IPS DF 6.9 (cell line): ENCODE results near the gene MTF1.
"Not testable (repeated sequence)": the region's sequence is repeated elsewhere in the genome, so short reads cannot be mapped to it uniquely, and the experiment has no call there.

Experiments
- DNase-seq: peaks from one replicate; pipeline ENCODE4 v3.0.0-alpha.2; 2013; ENCODE audit warnings: low read depth, low spot score
- H3K27ac ChIP-seq: one replicate; pipeline ENCODE4 v1.5.1; 2013; ENCODE audit warnings: low read length, control low read depth
- H3K27me3 ChIP-seq: 2 replicates; pipeline ENCODE4 v1.6.1; 2013; ENCODE audit warnings: mild to moderate bottlenecking, low read length; ENCODE audit not compliant: control insufficient read depth, insufficient read depth
- H3K36me3 ChIP-seq: 2 replicates; pipeline ENCODE4 v1.6.1; 2013; ENCODE audit warnings: low read length; ENCODE audit not compliant: control insufficient read depth, insufficient read depth
- H3K4me1 ChIP-seq: 2 replicates; pipeline ENCODE4 v1.6.1; 2013; ENCODE audit warnings: low read length; ENCODE audit not compliant: control insufficient read depth, insufficient read depth
- H3K4me3 ChIP-seq: 2 replicates; pipeline ENCODE4 v1.5.1; 2013; ENCODE audit warnings: mild to moderate bottlenecking, low read length
- H3K9me3 ChIP-seq: 2 replicates; pipeline ENCODE4 v1.6.1; 2013; ENCODE audit warnings: low read length, inconsistent platforms; ENCODE audit not compliant: control insufficient read depth, insufficient read depth
- WGBS: extraction: QIAGEN DNeasy Blood & Tissue Kit; methylation state at CpG from one replicate; pipeline ENCODE4 v1.1.7; 2013; ENCODE audit warnings: mixed read lengths, missing lambda C conversion rate; ENCODE audit not compliant: insufficient read length, insufficient coverage; 5-methylcytosine and 5-hydroxymethylcytosine counted together

Gene MTF1

DNA sequence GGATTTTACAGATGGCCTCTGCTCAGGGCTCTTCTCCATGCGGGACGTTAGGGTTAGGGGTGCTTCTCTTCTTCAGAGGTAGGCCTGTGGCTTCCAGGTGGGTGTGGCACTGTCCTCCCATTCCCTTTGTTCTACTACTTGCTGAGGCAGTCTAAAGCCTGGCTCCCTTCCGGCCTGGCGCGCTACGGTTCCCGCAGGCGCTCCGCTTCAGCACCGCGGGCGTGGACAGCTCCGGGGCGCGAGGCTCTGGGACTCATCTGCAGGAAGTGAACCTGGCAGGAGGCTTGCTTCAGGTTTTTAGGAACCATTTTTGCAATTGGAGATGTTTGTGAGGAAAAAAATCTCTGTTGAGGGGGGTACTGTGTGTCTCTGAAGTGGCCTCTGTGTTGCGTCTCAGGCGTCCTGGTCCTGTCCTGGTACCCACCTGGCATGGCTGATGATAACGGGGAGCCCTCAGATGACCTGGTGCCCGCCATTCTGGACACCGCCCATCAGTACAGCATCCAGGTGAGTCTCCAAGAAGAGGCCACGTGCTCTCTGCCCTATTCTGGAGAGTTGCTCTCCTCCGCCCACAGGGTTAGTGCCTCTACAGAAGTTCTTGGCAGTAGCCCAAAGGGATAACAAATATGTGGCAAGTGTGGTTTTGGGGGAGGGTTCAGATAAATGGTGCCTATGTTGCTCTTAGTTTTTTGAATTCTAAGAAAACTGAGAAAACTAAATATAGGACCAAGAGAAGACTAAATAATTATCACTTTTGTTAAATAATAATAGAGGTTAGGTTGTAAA, 63.9 kb downstream of the MTF1 start:
- DNase-seq: peak; percentile 31
- Histone ChIP-seq H3K4me3 (no peak overlapping the region), H3K36me3 (no peaks in the 10 kb centered on the region), H3K27me3 (peaks cover 14% of the 10 kb centered on the region; the same call in 1 of the 2 replicates), H3K4me1 (no peaks in the 10 kb centered on the region), H3K9me3 (no peaks in the 10 kb centered on the region), H3K27ac (no peak overlapping the region)
- WGBS: no CpG with 5 or more reads among the region's 22 CpGs

DNA sequence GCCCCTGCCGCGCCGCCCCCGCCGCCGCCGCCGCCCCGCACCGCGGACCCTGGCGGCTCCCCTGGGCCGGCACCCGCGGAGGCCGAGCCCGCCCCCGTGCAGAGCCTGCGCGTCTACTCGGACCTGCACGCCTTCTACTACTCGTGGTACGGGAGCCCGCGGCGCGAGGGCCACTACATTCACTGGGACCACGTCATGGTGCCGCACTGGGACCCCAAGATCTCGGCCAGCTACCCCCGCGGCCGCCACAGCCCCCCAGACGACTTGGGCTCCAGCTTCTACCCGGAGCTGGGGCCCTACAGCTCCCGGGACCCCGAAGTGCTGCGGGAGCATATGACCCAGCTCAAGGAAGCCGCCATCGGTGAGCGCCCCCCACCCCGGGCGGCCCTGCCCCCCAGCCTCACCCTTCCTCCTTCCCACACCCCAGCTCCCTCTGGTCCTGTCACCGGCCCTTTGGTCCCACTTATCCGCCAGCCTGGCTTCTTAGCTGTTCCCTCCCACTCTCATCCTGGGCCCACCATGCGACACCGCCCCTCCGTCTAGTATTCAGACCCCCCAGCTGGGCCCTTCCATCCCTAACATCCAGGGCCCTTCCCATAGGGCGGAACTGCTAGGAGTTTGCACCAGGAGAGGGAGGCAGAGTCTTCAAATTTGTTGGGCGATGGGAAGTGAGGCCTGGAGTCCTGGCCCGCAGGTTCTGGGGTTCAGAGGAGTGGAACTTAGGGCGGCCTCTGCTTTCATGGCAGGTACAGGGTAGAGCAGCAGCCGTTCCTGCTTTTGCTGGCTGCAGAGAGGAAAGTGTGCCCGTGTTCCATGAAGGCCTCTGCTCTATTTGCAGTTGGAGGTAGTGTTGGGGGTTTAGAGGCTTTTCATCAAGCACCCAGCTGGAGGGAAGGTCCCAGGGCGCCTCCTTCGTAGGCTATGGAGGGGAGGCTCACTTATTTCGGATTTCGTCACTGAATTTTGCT, 64.7 kb downstream of the MTF1 start:
- WGBS: no CpG with 5 or more reads among the region's 59 CpGs

DNA sequence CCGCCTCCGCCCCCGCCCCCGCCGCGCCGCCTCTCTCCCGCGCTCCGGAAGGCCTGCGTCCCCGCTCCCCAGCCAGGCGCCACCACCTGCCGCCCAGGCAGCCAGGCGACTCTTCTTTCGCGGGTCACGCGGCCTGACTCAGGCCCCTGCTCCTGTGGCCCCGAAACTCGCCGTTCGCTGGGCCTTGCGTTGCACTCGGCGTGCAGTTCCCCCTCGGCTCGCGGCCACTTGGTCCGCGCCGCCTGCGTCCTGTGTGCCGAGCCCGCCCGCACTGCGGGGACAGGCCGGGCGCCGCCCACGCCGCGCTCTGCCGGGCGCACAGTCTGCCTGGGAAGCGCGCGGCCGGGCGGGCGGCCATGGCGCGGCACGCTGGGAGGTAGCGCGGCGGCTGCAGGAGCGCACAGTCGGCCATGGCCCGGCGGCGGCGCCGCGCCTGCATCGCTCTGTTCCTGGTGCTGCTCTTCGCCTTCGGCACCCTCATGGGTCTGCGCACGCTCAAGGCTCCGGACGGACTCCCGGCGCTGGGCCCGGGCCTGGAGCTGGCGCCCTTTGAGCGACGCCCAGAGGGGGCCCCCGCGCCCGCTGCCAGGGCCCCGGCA, 65.5 kb downstream of the MTF1 start, which contains the start of gene MANEAL:
TSS of gene MANEAL (plus strand) at position 75 of the 599 bp plus-strand sequence. CDS start at position 411, 336 bp downstream.
- H3K4me3 ChIP-seq: peak within 1 kb of the TSS; percentile 58; the same call in 1 of the 2 replicates
- no CpG with 5 or more reads among the region's 82 CpGs for WGBS
- no peaks in the 10 kb centered on the region for H3K4me1 ChIP-seq
- no peaks in the 10 kb centered on the region for H3K9me3 ChIP-seq
- no peak within 1 kb of the TSS for H3K27ac ChIP-seq
- peaks cover 14% of the 10 kb centered on the region; the same call in 1 of the 2 replicates for H3K27me3 ChIP-seq
- H3K36me3 ChIP-seq: no peaks in the 10 kb centered on the region
- no peak for DNase-seq

More for the DNA sequence above, 64.7 kb downstream of the MTF1 start:
- Histone ChIP-seq H3K36me3 (no peaks in the 10 kb centered on the region), H3K27ac (no peak overlapping the region), H3K4me3 (peak overlapping the region; percentile 37; the same call in 1 of the 2 replicates), H3K4me1 (no peaks in the 10 kb centered on the region), H3K27me3 (peaks cover 14% of the 10 kb centered on the region; the same call in 1 of the 2 replicates), H3K9me3 (no peaks in the 10 kb centered on the region)
- no peak for DNase-seq

DNA sequence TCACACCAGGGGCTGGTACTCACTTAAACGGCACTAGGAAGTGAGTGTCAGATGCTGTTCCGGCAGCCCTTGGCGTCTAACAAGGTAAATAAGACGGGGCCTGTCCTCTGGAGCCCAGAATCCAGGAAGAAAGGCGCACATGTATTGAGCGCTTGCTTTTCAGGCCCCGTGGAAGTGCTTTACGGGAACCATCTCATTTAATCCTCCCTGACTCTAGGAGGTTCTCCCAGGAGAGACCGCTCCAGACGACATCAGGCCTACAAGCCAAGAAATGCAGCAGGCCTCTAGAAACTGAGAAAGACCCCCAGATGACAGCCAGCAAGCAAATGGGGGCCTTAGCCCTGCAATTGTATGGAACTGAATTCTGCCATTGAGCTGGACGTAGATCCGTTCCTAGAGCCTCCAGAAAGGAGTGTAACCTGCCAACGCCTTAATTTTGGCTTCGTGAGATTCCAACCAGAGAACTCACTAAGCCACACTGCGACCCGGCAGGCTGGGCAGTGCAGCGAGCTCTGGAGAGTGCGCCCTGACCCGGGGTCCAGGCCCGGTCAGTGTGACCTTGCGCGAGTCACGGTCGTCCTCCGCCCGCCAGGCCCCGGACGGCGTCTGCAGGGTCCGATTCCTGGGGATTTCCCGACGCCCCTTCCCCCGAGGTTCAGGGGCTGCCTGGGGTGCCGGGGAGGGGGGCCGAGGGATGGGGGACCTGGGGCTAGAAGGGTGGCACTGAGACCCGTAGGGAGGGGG, 66.3 kb downstream of the MTF1 start:
- H3K4me3 ChIP-seq: peak overlapping the region; percentile 21; the same call in 1 of the 2 replicates
- no peaks in the 10 kb centered on the region for H3K36me3 ChIP-seq
- H3K4me1 ChIP-seq: no peaks in the 10 kb centered on the region
- H3K9me3 ChIP-seq: no peaks in the 10 kb centered on the region
- DNase-seq: no peak
- no CpG with 5 or more reads among the region's 36 CpGs for WGBS
- no peak overlapping the region for H3K27ac ChIP-seq
- peaks cover 14% of the 10 kb centered on the region; the same call in 1 of the 2 replicates for H3K27me3 ChIP-seq

DNA sequence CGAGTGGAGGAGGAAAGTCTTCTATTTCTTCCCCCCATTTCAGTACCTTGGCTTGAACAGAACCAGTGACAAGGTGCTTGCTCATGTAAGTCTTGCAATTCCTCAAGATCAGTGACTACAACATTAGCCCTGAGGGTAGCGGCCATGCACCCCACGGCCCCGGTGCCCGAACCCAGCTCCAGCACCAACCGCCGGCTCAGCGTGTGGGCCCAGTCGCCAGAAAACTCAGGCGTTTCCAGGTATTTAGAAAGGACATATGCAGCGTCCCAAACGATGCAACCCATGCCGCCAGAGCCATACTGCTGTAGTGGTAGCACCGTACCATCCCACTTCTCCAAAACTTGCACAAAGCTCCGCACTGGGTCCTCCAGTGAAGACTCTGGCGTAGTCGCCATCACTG, 76.9 kb downstream of the MTF1 start:
- DNase-seq: no peak
- Histone ChIP-seq H3K36me3 (no peaks in the 10 kb centered on the region), H3K4me1 (no peaks in the 10 kb centered on the region), H3K27ac (no peak overlapping the region), H3K9me3 (no peaks in the 10 kb centered on the region), H3K4me3 (no peak overlapping the region), H3K27me3 (no peaks in the 10 kb centered on the region)
- no CpG with 5 or more reads among the region's 17 CpGs for WGBS

DNA sequence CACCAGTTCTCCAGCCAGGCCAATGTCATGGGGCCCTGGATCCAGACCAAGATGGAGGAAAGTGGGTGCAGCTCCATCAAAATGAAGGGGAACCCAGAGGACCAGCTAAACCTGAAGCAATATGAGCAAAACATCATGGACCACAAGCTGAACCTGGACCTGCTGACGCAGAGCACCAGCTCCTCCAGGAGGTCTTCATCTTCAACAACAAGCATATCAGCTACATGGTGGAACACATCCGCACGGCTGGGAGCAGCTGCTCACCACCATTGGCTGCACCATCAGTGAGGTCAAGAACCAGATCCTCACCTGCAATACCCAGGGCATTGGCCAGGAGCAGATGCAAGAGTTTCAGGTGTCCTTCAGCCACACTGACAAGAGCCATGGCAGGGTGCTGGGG, 80.7 kb downstream of the MTF1 start:
- no peak for DNase-seq
- no peak overlapping the region for H3K27ac ChIP-seq
- WGBS: no CpG with 5 or more reads among the region's 3 CpGs
- H3K4me3 ChIP-seq: no peak overlapping the region
- H3K36me3 ChIP-seq: no peaks in the 10 kb centered on the region
- H3K9me3 ChIP-seq: 0 out of 2 replicates have a peak, but pooled peaks cover 2% of the 10 kb centered on the region
- no peaks in the 10 kb centered on the region for H3K27me3 ChIP-seq
- H3K4me1 ChIP-seq: no peaks in the 10 kb centered on the region

DNA sequence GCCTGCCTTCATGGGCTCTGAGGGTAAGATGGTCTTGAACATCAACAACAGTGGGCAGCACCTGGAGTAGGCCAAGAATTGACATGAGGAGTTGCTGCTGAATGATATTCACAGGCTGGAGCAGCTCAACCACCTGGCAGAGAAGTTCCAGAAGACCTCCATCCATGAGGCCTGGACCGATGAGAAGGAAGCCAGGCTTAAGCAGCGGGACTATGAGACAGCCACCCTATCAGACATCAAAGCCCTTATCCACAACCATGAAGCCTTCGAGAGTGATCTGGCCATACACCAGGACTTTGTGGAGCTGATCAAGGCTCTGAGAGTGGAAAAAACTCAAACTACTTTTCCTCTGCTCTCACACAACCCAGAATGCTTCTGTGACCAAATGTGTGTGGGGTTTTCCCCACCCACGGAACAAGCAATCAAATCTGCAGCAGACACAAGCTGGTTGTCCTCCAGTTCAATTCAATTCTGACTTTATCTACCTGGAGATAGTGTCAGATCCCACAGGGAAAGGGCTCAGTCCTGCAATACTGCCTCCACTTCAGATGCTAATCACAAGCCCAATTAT, 82.4 kb downstream of the MTF1 start:
- 0 out of 2 replicates have a peak, but pooled peaks cover 2% of the 10 kb centered on the region for H3K9me3 ChIP-seq
- WGBS: no CpG with 5 or more reads among the region's 4 CpGs
- no peak for DNase-seq
- no peaks in the 10 kb centered on the region for H3K36me3 ChIP-seq
- H3K27ac ChIP-seq: no peak overlapping the region
- no peaks in the 10 kb centered on the region for H3K27me3 ChIP-seq
- no peak overlapping the region for H3K4me3 ChIP-seq
- H3K4me1 ChIP-seq: no peaks in the 10 kb centered on the region

DNA sequence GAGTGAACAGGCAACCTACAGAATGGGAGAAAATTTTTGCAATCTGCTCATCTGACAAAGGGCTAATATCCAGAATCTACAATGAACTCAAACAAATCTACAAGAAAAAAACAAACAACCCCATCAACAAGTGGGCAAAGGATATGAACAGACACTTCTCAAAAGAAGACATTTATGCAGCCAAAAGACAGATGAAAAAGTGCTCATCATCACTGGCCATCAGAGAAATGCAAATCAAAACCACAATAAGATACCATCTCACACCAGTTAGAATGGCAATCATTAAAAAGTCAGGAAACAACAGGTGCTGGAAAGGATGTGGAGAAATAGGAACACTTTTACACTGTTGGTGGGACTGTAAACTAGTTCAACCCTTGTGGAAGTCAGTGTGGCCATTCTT, 88.0 kb downstream of the MTF1 start:
- not testable (repeated sequence) for H3K27ac ChIP-seq, DNase-seq, H3K36me3 ChIP-seq, H3K9me3 ChIP-seq, H3K4me3 ChIP-seq, H3K4me1 ChIP-seq, H3K27me3 ChIP-seq

DNA sequence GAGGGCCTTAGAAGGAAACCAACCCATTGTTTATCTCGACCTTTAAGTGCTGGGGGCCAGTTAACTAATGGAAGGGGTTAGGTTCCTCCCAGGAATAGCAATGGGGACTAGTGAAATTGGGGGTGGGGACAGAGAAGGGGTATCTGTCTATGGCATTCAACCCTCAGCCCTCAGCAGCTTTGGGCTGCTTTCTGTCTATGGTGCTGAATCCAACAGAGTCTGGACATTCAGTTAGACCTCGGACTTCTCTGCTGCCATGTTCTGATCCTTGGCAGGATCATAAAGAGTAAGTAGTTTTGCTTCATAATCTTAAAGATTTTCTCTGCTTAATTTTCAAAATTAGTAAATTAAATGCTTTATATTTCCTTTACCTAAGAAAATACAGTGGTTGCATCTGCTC, 91.9 kb downstream of the MTF1 start:
- Histone ChIP-seq H3K27me3 (peaks cover 21% of the 10 kb centered on the region), H3K27ac (no peak overlapping the region), H3K9me3 (no peaks in the 10 kb centered on the region), H3K36me3 (no peaks in the 10 kb centered on the region), H3K4me3 (no peak overlapping the region), H3K4me1 (peaks cover 5% of the 10 kb centered on the region)
- no CpG with 5 or more reads among the region's 2 CpGs for WGBS
- no peak for DNase-seq
